Measurements from ENCODE around the gene CALHM1.
"Not testable (repeated sequence)": the region's sequence is repeated elsewhere in the genome, so short reads cannot be mapped to it uniquely, and the experiment has no call there.

CALHM1 gene, protein sequence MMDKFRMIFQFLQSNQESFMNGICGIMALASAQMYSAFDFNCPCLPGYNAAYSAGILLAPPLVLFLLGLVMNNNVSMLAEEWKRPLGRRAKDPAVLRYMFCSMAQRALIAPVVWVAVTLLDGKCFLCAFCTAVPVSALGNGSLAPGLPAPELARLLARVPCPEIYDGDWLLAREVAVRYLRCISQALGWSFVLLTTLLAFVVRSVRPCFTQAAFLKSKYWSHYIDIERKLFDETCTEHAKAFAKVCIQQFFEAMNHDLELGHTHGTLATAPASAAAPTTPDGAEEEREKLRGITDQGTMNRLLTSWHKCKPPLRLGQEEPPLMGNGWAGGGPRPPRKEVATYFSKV

DNA sequence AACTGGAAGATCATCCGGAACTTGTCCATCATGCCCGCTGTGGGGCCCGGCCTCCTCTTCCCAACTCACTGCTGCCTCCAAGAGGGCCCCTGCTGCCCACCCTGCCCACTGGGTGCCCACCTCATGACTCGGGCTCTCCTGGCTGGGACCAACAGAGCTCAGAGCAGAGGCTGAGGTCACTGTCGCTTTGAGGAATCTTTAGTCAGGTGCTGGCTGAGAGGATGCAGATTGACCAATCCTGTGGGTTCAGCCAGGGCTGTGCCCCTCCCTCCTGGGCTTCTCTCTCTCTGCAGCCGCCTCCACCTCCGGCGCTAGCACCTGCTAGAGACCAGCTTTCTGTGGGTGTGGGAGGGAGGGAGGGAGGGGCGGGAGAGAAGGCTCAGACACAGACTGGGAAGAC lies at the start of gene CALHM1:
CALHM1 (minus strand) TSS at position 181 of the 400 bp plus-strand sequence; CDS start at position 32, 149 bp downstream.
- DNase-seq = no peak

DNA sequence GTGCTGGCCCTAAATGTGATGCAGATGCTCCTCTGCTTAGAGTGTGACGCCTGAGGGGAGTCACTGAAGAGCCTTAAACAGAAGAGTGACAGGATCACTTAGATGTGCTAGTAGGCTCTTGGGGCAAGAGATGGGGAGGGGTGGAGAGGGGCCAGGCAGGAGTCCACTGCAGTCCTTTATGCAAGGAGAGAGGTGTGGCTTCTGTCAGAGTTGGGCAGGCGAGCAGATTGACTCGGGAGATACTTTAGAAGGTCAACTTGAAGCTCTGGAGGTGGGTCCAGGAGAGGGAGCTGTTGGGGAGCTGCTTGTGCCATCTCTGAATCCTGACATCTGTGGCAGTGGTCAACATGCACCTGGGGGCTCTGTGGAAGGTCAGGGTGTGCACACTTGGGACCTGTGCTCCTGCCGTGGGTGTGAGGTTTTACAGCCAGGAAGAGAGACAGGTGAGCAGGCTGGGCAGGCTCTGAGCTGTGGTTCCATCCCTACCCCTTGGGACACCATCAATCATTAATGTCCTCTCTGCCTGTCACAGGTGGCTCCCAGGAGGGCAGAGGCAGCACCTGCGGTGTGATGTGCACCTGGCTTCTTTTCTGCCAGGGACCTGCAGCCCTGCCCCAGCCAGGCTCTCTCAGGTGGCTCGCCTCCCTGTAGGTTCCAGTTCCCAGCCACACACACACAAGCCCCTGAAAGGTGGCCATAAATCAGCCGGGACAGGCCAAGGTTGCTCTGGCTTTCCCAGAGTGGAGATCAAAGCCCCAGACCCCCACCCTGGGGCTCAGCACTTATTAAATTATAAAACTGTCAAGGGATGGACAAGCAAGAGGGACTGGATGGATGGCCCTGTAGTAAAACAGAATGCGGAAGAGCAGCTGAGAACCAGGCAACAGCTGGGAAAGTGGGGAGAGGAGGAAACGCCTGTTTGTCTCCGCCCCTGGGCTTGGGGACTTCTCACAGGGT lies 48.8 kb upstream of the CALHM1 start:
- no peak for DNase-seq

DNA sequence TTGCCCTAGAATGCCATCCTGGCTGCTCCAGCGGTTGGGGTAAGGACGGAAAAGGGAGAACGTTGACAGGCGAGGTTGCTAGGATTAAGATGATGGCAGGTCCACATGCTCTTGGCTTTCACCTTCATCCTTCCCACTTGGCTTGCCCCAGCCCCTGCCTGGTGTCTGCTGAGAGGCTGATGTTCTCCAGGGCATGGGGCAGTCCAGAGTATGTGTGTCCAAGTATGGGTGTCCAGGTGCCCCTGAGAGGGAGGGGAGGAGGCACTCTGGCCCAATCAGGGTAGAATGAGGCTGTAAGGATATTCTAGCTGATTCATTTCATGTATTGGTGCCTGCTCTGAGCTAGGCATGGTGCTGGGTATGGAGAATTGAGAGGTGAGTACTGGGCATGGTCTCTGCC lies 47.4 kb upstream of the CALHM1 start:
- no peak for DNase-seq

DNA sequence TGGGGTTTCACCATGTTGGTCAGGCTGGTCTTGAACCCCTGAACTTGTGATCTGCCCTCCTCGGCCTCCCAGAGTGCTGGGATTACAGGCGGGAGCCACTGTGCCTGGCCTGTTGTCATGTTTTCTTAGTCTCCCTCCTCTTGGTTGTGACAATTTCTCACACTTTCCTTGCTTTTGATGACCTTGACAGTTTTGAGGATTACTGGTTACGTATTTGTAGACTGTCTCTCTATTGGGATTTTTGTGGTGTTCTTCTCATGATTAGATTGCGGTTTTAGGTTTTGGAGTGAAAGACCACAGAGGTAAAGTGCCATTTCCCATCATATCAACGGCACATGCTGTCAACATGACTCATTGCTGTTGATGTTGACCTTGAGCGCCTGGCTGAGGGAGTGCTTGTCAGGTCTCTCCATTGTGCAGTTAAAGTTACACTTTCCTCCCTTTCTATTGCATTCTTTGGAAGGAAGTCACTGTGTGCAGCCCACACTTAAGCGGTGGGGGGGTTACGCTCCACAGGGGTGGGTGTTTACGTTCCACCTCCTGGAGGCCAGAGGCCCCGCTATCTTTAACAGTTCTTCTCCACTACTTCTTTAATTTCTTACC lies 45.6 kb upstream of the CALHM1 start:
- peak; percentile 24 for DNase-seq

DNA sequence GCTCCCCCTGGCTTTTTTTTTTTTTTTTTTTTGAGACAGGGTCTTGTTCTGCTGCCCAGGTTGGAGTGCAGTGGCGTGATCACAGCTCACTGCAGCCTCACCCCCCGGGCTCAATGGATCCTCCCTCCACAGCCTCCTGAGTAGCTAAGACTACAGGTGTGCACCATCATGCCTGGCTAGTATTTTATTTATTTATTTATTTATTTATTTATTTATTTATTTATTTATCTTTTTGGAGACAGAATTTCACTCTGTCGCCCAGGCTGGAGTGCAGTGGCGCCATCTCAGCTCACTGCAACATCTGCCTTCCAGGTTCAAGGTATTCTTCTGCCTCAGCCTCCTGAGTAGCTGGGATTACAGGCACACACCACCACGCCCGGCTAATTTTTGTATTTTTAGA lies 45.1 kb upstream of the CALHM1 start:
- DNase-seq = not testable (repeated sequence)

DNA sequence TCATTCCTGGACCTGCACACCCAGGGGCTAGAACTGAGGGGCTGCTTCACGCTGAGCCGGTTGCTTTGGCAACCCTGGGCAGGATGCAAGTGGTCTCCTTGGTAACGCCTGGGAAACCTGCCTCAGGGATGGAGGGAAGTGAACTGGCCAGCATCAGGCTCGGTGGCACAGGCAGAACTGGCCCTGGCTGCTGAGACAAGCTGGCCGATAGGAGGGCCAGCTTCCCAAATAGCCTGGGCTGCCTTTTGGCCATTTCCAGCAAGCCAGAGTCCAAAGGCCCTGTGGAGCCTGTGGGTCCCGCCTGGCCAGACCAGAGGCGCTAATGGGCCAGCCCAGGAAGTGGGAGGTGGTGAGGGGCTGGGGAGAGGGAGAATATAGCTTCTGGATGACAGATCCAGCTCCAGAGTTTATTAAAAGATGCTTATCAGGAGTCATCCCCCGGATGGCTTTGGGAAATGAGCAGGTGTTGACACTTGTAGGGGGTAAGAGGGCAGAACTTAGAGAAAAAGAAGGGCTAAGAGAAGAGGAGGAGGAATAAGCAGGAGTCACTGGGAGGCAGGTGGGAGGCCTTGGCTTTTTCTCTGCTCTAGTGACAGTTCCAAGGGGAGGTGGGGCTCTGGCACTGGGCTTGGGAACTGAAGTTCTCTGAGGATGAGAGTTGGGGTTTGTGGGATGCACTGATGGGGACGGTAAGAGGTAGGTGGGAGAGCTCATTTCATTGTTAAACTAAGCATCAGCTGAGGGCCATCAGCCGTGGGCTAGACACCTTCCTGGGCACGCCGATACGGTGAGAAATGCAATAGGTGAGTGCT lies 44.4 kb upstream of the CALHM1 start:
- DNase-seq = no peak

DNA sequence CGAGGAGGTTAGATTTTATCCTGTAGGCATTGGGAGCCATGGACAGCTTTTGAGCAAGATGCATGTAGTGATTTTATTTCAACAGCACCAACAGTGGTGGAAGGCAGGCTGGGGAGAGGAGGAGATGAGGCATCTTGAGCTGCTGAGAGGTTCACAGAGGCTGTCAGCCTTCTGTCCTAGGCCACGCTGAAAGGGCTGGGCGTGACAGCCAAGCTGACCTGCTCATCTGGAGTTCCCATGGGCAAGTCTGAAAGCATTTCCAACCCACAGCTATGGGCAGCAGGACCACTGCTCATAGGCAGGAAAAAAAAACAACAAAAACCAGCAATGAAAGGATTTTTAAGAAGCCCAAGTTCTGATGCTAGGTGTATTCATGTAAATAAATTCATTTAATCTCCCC lies 42.5 kb upstream of the CALHM1 start:
- no peak for DNase-seq

DNA sequence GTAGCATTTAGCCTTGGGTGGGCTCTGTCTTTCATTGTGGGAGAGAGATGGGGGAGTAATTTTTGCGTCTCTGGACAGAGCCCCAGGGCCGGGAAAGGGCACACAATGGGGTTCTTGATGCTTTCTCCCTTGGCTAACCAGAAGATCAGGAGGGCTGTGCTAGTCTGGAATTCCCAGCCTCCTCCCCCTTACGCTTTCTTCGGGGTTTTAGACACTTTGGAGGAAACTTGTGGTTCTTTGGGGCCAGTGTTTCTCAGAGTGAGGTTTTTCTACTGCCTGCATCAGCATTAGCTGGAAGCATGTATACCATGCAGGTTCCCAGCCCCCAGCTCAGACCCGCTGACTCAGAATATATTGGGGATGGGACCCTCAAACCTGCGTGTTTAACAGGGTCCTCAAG lies 41.8 kb upstream of the CALHM1 start:
- no peak for DNase-seq

DNA sequence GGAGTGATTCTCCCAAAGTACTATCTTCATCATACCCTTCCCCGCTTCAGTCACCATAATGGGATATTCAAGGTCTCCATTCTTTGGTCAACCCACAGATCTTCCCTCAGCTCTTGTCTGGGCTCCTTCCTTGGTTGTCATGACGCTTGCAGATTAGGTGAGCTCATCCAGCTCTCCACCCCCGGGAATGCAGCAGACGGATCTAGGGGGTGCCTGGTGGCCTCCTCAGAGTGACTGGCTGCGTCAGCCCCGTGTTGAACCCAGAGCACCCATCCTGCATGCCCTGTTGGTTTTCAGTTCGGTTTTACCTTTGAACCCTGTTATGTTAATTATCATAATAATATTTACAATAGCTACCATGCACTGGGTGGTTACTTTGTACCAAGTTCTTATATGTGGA lies 41.2 kb upstream of the CALHM1 start:
- DNase-seq = no peak

DNA sequence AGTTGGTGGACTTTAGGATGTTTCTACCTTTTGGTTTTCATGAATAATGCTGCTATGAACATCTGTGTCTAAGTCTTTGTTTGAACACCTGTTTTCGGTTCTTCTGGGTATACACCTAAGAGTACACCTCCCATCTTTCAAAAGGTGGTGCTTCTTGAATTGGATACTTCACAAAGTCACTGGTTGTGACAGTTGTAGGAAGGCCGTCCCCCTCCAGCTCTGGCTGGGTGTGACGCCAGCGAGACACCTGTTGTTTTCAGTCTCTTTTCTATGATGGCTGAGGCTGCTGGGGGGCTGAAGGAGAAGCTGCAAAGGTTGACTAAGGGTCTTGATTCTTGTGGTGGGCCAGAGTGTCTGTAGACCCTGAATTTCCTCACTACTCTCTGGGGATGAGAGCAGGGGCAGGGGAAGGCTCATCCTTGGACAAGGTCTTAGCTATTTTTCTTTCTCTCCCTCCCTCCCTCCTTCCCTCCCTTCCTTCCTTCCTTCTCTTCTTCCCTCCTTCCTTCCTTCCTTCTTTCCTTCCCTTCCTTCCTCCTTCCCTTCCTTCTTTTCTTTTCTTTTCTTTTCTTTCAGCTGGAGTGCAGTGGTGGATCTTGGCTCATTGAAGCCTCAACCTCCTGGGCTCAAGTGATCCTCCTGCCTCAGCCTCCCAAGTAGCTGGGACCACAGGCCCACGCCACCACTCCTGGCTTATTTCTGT lies 40.4 kb upstream of the CALHM1 start:
- DNase-seq = no peak

DNA sequence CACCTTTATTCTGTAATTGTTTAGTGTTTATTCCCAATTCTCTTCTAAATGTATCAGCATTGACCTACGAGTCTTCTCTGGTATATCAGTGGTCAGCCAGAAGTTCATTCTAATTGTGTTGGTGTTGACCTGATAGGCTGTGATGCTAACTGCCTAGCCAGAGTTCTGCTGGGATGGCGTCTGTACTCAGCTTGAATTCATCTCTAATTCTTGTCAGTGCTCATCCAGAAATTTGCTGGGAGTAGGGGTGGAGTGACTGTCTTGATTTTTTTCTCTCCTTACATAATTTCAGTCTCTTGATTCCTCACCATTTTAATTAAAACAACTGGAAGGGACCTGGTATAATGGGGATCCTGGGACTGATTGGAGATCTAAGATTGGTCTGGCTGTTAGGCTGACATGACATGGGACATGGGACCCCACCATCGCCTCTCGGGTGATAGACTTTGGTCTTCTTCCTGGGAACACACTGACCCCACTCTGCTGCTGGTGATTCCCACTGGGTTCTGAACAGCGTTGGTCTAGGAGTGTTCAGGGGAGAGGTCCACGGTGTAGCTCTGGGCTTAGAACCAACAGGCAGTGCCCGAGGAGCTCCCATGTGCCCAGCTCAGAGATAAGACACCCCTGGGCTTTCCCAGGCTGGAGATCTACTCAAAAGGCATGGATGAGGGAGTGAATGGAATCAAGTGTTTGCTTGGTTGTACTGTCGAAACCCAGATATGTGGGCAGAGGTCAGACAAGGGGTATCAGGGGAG lies 38.6 kb upstream of the CALHM1 start:
- no peak for DNase-seq

DNA sequence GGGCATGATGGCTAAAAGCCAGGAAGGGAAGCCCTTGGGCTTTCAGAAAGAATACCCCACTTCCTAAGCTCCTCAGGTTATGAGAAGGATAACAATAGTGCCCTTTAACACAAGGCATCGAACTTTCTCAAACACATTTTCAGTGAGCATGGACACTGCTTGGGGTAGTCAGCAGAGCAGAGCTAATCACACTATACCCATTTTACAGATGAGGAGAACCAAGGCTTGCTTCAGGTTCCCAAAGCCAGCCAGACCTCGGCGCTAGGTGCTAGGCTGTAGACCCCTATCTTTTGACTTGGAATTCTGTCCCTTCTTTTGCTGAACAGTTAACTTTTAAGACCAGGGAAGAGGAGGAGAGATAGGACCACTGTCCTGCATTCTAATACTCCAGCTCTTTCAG lies 36.6 kb upstream of the CALHM1 start:
- no peak for DNase-seq

DNA sequence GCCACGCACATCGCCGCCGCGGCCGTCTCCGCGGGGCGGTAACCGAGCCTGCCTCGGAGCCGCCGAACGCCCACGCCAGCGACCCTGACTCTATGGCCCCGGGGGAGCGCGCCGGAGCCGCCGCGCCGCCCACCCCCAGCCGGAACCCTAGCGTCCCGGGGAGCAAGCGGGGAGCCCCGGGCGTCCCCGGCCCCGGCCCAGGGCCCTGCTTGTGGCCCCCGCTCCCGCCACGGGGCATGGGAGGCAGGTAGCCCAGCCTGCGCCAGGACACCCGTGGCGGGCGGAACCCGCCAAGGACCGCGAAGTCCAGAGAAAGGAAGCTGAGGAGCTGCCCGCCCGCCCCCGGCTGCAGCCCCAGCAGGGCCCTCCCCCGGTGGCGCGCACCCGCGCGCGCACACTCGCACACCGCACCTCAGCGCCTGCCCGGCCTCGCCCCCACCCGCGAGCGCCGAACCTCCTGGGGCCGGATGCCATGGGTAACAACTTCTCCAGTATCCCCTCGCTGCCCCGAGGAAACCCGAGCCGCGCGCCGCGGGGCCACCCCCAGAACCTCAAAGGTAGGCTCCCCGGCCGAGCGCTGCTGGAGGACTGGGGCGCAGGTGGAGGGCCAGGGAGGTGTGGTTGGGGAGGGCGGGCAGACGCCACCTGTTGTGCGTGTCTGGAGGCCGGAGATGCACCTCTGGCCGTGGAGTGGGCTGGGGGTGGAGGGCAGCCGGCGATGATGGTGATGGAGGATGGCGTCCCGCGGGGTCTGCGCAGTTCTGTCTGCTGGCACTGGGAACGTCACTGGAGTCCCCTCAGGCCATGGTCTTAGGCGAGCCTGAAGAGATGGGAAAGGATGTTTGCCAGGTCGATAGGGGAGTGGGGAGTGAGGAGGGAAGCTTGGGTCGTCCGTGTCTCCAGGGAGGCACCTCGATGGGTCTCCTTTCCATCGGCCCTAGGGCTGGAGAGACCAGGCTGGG lies 35.5 kb upstream of the CALHM1 start:
- DNase-seq = no peak

DNA sequence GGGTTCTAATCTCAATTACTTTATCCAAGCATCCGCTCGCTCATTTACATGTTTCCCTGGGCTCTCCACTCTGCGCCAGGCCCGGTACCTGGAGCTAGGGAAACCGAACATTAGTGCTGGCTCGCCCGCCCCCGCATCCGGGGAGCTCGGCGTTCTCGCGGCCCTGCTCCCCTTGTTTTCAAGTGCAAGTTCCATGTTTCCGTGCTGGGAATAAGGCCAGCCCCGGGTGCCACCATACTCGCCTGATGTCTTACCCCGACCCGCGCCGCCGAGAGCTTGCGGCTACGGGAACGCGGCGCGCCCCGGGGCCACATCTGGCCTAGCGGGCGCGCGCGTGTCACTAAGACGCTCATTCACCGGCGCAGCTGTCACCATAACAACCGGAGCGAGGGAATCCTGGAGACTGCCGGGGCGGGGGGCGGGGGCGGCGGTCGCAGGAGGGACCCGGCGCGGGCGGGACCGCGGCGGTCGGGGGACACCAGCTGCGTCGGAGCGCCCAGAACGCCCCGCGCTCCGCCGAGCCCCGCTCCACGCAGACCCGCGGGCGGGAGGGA lies 34.7 kb upstream of the CALHM1 start, which contains the start of gene NEURL1:
NEURL1 (plus strand) TSS at position 344 of the 554 bp plus-strand sequence. CDS start 683 bp downstream, outside the sequence.
- DNase-seq = no peak

DNA sequence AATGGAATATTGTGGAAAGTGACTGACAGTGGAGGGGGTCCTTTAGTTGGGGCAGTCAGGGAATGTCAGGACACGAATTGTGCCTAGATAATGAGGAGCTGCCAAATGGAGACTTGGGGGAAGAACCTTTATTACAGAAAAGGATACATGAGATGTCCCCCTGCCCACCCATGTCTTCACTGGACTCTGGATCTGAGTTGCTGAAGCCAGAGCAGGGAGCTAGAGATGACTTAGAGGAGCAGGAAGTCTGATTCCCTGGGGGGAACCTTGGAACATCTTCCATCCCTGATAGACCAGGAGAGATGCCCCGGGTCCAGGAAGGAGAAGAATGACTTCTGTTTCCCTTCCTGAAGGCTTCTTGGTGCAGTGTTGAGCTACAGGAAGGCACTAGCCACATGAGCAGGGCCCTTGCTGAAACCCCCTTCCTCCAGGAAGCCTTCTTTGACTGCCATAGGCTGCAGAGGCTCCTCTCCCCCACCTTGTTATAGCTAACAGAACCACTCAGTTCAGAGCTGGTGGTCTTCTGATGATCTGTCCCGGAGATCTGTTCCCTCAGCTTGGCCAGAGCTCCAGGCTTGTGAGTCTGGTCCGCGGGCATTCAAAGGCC lies 34.1 kb upstream of the CALHM1 start:
- DNase-seq = no peak

DNA sequence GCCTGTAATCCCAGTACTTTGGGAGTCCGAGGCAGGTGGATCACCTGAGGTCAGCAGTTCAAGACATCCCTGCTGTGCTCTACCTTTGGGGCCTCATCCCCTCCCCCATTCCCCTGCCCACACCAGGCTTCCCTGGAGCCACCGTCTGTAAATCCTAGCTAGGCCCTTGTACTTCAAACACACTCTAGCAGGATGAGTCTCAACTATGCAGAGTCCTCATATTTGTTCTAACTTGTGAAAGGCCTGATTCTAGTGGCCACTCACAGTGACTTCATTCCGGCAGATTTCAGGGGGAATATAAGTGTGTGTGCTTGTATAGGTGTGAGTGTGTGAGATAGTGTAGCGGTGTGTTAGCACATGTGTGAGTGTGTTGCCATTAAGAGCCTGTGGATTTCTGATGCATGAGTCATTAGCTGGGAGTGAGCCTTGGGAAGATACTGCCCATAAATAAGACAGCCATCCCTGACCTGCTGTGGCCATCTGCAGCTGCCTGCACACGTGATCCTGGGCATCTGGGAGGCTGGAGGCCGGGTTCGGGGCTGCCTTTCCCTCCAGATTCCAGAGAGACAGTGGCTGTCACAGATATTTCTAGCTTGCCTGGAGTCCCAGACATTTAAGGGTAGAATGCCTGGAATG lies 33.1 kb upstream of the CALHM1 start:
- peak; percentile 69 for DNase-seq

DNA sequence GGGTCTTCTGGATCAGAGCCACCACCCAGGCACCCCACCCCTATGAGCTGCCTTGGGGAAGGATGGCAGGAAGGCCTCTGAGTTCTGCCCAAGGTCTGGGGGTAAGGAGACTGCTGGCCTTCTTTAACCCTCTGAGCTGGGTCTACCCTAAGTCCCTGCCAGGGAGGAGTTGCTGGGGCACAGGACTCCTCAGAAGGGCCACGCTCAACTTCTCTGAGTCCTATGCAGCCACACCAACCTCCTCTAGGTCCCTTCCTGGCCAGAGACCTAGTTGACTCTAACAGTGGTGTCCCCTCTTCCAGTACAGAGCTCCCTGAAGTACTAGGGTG lies 32.2 kb upstream of the CALHM1 start:
- no peak for DNase-seq

DNA sequence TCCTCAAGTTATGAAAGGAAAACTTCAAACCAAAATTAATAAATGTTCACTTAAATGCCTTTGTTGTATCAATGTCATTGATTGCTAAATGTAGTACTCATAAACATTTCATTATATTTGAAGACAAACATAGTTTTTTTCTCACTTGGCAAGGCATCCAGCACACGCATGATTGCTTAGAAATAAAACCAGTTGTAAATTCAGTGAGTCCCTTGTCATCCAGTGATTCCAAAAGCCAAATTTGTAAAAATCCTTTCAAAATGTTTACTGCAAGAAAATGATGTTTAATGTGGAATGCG lies 28.7 kb upstream of the CALHM1 start:
- no peak for DNase-seq

Measured in amniotic stem cell (primary cell).